ENCODE results near the gene SEMA6A. TPM values are rescaled to one million over a fixed set of nuclear protein-coding genes. Genes with fewer than 3 reads are reported as not detected.

Gene SEMA6A
- polyA plus RNA-seq, 1 donor (not counting 4 experiments of a cell fraction or from before 2014, with no cell fraction given) = 0.68 TPM

DNA sequence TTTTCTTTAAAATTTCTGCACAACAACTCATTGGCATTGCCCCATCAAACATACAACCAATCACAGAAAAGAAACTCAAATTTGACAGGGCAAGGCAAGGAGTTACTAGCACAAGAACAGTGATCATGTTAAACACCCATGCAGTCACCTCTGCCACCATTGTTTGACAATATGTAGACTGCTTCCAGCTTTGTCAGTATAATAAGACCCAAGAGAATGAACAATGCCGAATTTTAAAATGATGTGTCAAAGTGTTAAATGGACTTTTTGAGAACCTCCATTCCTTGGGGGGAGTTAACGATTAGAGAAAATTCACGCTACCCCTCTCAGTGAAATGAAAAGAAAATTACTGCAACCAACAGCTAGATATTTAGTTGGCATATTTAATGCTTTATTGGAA, 109.2 kb downstream of the SEMA6A start:
- TF ChIP-seq EZH2 (IDR thresholded peaks at IDR 0.05; ENCODE audit: low read length) = no peak
- TF ChIP-seq, protein P1, sequence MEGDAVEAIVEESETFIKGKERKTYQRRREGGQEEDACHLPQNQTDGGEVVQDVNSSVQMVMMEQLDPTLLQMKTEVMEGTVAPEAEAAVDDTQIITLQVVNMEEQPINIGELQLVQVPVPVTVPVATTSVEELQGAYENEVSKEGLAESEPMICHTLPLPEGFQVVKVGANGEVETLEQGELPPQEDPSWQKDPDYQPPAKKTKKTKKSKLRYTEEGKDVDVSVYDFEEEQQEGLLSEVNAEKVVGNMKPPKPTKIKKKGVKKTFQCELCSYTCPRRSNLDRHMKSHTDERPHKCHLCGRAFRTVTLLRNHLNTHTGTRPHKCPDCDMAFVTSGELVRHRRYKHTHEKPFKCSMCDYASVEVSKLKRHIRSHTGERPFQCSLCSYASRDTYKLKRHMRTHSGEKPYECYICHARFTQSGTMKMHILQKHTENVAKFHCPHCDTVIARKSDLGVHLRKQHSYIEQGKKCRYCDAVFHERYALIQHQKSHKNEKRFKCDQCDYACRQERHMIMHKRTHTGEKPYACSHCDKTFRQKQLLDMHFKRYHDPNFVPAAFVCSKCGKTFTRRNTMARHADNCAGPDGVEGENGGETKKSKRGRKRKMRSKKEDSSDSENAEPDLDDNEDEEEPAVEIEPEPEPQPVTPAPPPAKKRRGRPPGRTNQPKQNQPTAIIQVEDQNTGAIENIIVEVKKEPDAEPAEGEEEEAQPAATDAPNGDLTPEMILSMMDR (optimal IDR thresholded peaks at IDR 0.05 in 1 of 3, IDR thresholded peaks at IDR 0.05 in 1 of 3, conservative IDR thresholded peaks at IDR 0.05 in 1 of 3; ENCODE audit: extremely low read depth in 1 of 3, insufficient read depth in 2 of 3, low read length in 3 of 3) = no peak
- Histone ChIP-seq H2AFZ (ENCODE audit: control insufficient read depth, low read length) (no peak overlapping the region), H3K27me3 (ENCODE audit: control insufficient read depth, extremely low read depth, insufficient read depth, low read length) (no peaks in the 10 kb centered on the region), H3K27ac (ENCODE audit: control insufficient read depth, insufficient read depth, low read length) (no peak overlapping the region), H3K4me1 (ENCODE audit: control insufficient read depth, extremely low read depth, insufficient read depth, low read length) (no peaks in the 10 kb centered on the region), H3K79me2 (ENCODE audit: control insufficient read depth, insufficient read depth, low read length) (no peaks in the 10 kb centered on the region), H3K4me3 (ENCODE audit: control insufficient read depth in 2 of 3, extremely low read depth in 1 of 3, insufficient read depth in 2 of 3, low read depth in 1 of 3, low read length in 3 of 3) (no peak overlapping the region), H3K9ac (ENCODE audit: control insufficient read depth, extremely low read depth, insufficient read depth, low read length) (no peak overlapping the region), H3K9me3 (ENCODE audit: control insufficient read depth, low read depth, low read length) (no peaks in the 10 kb centered on the region), H4K20me1 (ENCODE audit: control insufficient read depth, extremely low read depth, insufficient read depth, low read length) (no peaks in the 10 kb centered on the region), H3K9me1 (ENCODE audit: control insufficient read depth, extremely low read depth, insufficient read depth, low read length) (no peaks in the 10 kb centered on the region), H3K36me3 (ENCODE audit: control insufficient read depth in 2 of 2, extremely low read depth in 1 of 2, insufficient read depth in 2 of 2, low read length in 2 of 2) (no peaks in the 10 kb centered on the region), H3K4me2 (ENCODE audit: control insufficient read depth, extremely low read depth, insufficient read depth, low read depth, low read length) (no peak overlapping the region)
- DNase-seq (ENCODE audit: low read depth, low spot score) (no peak), FAIRE-seq (no peak)
- dilution Hi-C loops (cut with MboI; ENCODE audit: extremely low pct_ligation_motif_present, low sequenced_read_pairs) = no loop called here

DNA sequence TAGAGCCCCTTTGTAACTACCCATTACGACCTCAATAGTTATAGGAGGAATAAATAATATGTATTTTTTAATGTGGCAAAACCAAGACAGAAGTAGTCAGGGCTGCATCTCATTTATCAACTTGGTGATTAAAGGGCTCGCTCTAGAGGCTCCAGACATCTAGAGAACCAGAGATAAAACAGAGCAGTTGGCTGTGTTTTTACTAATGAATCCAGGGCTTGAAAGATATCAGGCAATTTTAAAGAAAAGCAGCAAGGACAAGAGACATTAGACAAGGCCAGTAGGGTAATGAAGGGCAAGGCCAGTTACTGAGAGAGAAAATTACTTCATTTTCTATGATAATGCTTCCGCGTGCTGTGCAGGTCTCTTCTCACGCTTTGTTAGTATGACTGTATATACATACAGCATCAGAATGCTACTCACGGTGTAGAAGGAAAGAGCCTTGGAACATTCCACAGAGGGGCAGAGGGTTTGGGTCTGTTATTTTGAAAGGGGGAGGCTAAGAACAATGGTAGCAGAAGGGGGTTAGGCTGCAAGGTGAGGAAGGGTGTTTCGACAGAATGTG, 110.4 kb downstream of the SEMA6A start:
- no peaks in the 10 kb centered on the region for H3K36me3 ChIP-seq (ENCODE audit: control insufficient read depth in 2 of 2, extremely low read depth in 1 of 2, insufficient read depth in 2 of 2, low read length in 2 of 2)
- no peaks in the 10 kb centered on the region for H3K27me3 ChIP-seq (ENCODE audit: control insufficient read depth, extremely low read depth, insufficient read depth, low read length)
- no peaks in the 10 kb centered on the region for H3K9me3 ChIP-seq (ENCODE audit: control insufficient read depth, low read depth, low read length)
- TF ChIP-seq EZH2 (IDR thresholded peaks at IDR 0.05; ENCODE audit: low read length) = no peak
- TF ChIP-seq, protein P1 (optimal IDR thresholded peaks at IDR 0.05 in 1 of 3, IDR thresholded peaks at IDR 0.05 in 1 of 3, conservative IDR thresholded peaks at IDR 0.05 in 1 of 3; ENCODE audit: extremely low read depth in 1 of 3, insufficient read depth in 2 of 3, low read length in 3 of 3) = no peak
- H3K4me3 ChIP-seq (ENCODE audit: control insufficient read depth in 2 of 3, extremely low read depth in 1 of 3, insufficient read depth in 2 of 3, low read depth in 1 of 3, low read length in 3 of 3) = no peak overlapping the region
- H4K20me1 ChIP-seq (ENCODE audit: control insufficient read depth, extremely low read depth, insufficient read depth, low read length) = no peaks in the 10 kb centered on the region
- no peak overlapping the region for H3K4me2 ChIP-seq (ENCODE audit: control insufficient read depth, extremely low read depth, insufficient read depth, low read depth, low read length)
- no peaks in the 10 kb centered on the region for H3K9me1 ChIP-seq (ENCODE audit: control insufficient read depth, extremely low read depth, insufficient read depth, low read length)
- no peak overlapping the region for H3K9ac ChIP-seq (ENCODE audit: control insufficient read depth, extremely low read depth, insufficient read depth, low read length)
- H3K4me1 ChIP-seq (ENCODE audit: control insufficient read depth, extremely low read depth, insufficient read depth, low read length) = no peaks in the 10 kb centered on the region
- FAIRE-seq (no peak), DNase-seq (ENCODE audit: low read depth, low spot score) (no peak)
- H2AFZ ChIP-seq (ENCODE audit: control insufficient read depth, low read length) = no peak overlapping the region
- H3K79me2 ChIP-seq (ENCODE audit: control insufficient read depth, insufficient read depth, low read length) = no peaks in the 10 kb centered on the region
- dilution Hi-C loops (cut with MboI; ENCODE audit: extremely low pct_ligation_motif_present, low sequenced_read_pairs) = no loop called here
- H3K27ac ChIP-seq (ENCODE audit: control insufficient read depth, insufficient read depth, low read length) = no peak overlapping the region
